ENCODE measurements around the gene MKNK2.
"Not testable (repeated sequence)": the region's sequence is repeated elsewhere in the genome, so short reads cannot be mapped to it uniquely, and the experiment has no call there.

MKNK2 gene

DNA sequence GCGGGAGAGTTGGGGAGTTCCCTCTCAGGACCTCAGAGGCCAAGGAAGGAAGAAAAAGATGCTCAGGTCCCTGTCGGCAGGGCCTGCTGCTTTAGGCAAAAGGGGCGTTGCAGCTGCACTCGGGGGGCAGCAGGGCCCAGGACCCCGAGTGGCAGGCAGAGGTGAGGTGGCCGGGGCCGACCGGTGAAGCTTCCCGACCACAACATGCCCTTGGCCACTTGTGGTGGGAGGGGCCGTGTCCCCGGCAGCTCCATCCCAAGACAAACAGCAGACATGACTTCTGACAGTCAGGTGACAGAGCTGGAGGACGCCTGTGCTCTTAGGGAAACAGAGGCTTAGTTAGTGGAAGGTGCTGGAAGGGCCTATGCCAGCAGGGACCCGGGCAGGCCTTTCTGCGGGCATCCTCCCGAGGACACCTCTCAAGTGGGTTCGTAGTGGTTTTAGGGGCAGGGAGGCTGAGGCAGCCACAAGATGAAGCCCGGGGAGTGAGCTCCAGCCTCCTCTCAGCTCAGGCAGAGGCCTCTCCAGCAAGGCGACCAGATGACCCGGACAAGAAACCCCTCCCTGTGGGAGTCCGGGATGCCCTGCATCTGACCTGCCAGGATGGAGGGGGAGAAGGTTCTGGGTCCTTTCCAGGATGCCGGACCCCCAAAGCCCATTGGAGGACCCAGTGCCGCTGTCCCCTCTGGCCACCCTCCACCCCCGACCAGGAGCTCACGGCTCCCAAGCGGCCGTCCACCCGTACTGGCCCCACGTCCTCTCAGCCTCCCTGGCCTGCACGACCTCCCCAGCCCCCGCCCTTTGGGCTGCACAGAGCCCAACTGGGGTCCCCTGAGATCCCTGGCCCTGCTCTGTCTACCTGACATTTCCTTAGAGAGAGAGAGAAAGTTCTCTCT lies 59.8 kb downstream of the MKNK2 start:
- no peak overlapping the region for H3K4me3 ChIP-seq (IDR thresholded peaks at IDR 0.05; ENCODE audit: insufficient read depth, low read depth, low read length)
- no peak overlapping the region for H3K27ac ChIP-seq
- TF ChIP-seq, protein P1, sequence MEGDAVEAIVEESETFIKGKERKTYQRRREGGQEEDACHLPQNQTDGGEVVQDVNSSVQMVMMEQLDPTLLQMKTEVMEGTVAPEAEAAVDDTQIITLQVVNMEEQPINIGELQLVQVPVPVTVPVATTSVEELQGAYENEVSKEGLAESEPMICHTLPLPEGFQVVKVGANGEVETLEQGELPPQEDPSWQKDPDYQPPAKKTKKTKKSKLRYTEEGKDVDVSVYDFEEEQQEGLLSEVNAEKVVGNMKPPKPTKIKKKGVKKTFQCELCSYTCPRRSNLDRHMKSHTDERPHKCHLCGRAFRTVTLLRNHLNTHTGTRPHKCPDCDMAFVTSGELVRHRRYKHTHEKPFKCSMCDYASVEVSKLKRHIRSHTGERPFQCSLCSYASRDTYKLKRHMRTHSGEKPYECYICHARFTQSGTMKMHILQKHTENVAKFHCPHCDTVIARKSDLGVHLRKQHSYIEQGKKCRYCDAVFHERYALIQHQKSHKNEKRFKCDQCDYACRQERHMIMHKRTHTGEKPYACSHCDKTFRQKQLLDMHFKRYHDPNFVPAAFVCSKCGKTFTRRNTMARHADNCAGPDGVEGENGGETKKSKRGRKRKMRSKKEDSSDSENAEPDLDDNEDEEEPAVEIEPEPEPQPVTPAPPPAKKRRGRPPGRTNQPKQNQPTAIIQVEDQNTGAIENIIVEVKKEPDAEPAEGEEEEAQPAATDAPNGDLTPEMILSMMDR (conservative IDR thresholded peaks at IDR 0.05; ENCODE audit: low read depth, low read length): no peak
- no peaks in the 10 kb centered on the region for H3K4me1 ChIP-seq (ENCODE audit: low read depth, poor library complexity, severe bottlenecking)
- no peaks in the 10 kb centered on the region; the same call in 1 of the 2 replicates for H3K36me3 ChIP-seq (ENCODE audit: insufficient read depth)
- H3K4me2 ChIP-seq: no peak overlapping the region
- no peak overlapping the region for H2AFZ ChIP-seq (ENCODE audit: low read depth)
- H3K9ac ChIP-seq: no peak overlapping the region
- no peaks in the 10 kb centered on the region for H3K27me3 ChIP-seq (ENCODE audit: insufficient read depth, low read depth)
- H3K79me2 ChIP-seq (ENCODE audit: insufficient read depth, low read depth): no peaks in the 10 kb centered on the region
- H4K20me1 ChIP-seq (ENCODE audit: insufficient read depth): no peaks in the 10 kb centered on the region

DNA sequence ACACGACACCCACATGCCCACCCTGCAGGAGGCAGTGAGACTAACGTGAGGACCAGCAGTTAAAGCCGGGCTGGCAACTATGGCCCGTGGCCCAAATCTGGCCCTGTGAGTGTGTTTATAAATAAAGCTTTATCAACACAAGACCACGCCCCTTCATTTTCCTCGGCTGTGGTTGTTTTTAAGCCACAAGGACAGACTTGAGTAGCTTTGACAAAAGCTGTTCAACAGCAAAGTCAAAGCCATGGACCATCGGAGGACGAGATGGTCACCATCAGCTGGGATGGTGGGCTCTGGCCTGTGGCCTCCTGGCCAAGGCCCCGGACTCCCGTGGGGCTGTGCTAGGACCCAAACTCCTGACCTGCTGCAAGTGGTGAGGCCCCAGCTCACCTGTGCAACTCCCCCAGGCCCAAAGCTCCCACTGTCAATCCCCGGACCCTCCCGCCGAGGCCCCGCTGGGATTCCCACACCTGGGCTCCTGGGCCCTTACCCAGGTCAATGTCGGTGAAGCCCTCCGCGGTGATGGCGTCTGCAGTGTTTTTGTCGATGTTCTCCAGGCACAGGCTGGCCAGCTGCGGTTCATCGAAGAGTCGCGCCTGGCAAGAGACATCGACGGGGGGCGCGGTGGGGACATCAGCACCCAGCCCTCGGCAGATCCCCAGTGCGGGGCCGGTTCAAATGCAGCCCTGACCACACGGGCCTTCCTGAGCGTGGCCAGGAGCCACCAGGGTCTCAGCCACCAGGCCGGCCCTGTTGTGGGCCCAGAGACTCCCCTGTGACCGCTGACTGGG lies 60.6 kb downstream of the MKNK2 start:
- H3K79me2 ChIP-seq (ENCODE audit: insufficient read depth, low read depth): no peaks in the 10 kb centered on the region
- H3K27ac ChIP-seq: no peak overlapping the region
- H3K4me1 ChIP-seq (ENCODE audit: low read depth, poor library complexity, severe bottlenecking): no peaks in the 10 kb centered on the region
- no peak overlapping the region for H3K9ac ChIP-seq
- H3K4me3 ChIP-seq (IDR thresholded peaks at IDR 0.05; ENCODE audit: insufficient read depth, low read depth, low read length): no peak overlapping the region
- H4K20me1 ChIP-seq (ENCODE audit: insufficient read depth): no peaks in the 10 kb centered on the region
- no peaks in the 10 kb centered on the region for H3K27me3 ChIP-seq (ENCODE audit: insufficient read depth, low read depth)
- H3K36me3 ChIP-seq (ENCODE audit: insufficient read depth): no peaks in the 10 kb centered on the region; the same call in 1 of the 2 replicates
- no peak overlapping the region for H3K4me2 ChIP-seq
- H2AFZ ChIP-seq (ENCODE audit: low read depth): no peak overlapping the region
- TF ChIP-seq, protein P1 (conservative IDR thresholded peaks at IDR 0.05; ENCODE audit: low read depth, low read length): no peak

DNA sequence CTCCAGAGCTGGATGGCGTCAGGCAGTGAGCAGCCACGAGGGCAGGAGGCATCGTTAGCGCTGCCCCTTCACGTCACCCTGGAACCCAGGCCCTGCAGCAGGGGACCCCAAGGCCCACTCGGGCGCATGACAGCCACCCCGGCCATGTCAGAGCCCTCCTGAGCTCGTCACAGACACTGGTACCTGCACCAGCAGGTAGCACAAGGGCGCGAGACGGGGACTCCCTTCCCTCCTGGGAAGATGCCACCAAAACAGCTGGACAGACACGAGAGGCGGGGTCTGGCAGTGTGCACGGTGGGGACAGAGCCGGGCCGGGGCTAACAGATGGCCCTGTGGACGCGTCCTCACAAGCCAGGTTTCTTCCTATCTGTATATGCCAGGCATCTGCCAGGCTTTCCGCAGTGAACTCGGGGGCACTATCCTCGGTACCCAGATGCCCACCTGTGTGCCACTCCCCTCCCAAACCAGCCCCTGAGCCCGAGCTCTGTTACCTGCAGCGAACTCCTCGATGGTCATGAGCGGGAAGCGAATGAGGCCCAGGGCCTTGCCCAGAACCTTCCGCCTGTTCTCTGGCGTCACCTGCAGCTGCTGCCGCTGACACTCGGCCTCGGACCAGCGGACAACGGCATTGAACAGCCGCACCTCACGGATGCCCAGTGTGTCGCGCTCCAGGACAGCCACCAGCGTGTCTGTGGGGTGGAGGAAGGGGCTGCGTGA lies 61.4 kb downstream of the MKNK2 start:
- H4K20me1 ChIP-seq (ENCODE audit: insufficient read depth): no peaks in the 10 kb centered on the region
- H3K9ac ChIP-seq: no peak overlapping the region
- no peaks in the 10 kb centered on the region; the same call in 1 of the 2 replicates for H3K36me3 ChIP-seq (ENCODE audit: insufficient read depth)
- no peaks in the 10 kb centered on the region for H3K4me1 ChIP-seq (ENCODE audit: low read depth, poor library complexity, severe bottlenecking)
- H3K4me3 ChIP-seq (IDR thresholded peaks at IDR 0.05; ENCODE audit: insufficient read depth, low read depth, low read length): no peak overlapping the region
- no peak overlapping the region for H2AFZ ChIP-seq (ENCODE audit: low read depth)
- H3K4me2 ChIP-seq: no peak overlapping the region
- H3K79me2 ChIP-seq (ENCODE audit: insufficient read depth, low read depth): no peaks in the 10 kb centered on the region
- H3K27ac ChIP-seq: no peak overlapping the region
- no peaks in the 10 kb centered on the region for H3K27me3 ChIP-seq (ENCODE audit: insufficient read depth, low read depth)
- TF ChIP-seq, protein P1 (conservative IDR thresholded peaks at IDR 0.05; ENCODE audit: low read depth, low read length): no peak

DNA sequence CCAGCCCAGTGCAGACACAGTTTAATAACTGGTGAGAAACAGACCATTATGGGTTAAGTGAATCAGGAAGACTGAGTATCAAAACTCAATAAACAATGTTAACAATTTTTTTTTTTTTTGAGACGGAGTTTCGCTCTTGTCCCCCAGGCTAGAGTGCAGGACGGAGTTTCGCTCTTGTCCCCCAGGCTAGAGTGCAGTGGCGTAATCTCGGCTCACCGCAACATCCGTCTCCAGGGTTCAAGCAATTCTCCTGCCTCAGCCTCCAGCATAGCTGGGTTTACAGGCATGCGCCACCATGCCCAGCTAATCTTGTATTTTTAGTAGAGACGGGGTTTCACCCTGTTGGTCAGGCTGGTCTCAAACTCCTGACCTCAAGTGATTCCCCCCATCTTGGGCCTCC lies 62.6 kb downstream of the MKNK2 start:
- not testable (repeated sequence) for H3K27me3 ChIP-seq (ENCODE audit: insufficient read depth, low read depth); H3K79me2 ChIP-seq (ENCODE audit: insufficient read depth, low read depth); H4K20me1 ChIP-seq (ENCODE audit: insufficient read depth); H3K9ac ChIP-seq; H2AFZ ChIP-seq (ENCODE audit: low read depth); H3K4me1 ChIP-seq (ENCODE audit: low read depth, poor library complexity, severe bottlenecking); H3K4me3 ChIP-seq (IDR thresholded peaks at IDR 0.05; ENCODE audit: insufficient read depth, low read depth, low read length); H3K36me3 ChIP-seq (ENCODE audit: insufficient read depth); H3K4me2 ChIP-seq; H3K27ac ChIP-seq

All from KMS-11 (cell line).